Muscle of arm (tissue), 14 donors: ENCODE data around the gene OR3A1. TPM values are rescaled to one million over a fixed set of nuclear protein-coding genes. Genes with fewer than 3 reads are reported as not detected.
"Not testable (repeated sequence)": the region's sequence is repeated elsewhere in the genome, so short reads cannot be mapped to it uniquely, and the experiment has no call there.

Source experiments
- DNase-seq: peaks from one replicate; pipeline ENCODE4 v3.0.0-alpha.2; 2013
- long read RNA-seq, 11 donors: transcript quantifications; one replicate each; lab custom pipeline, GENCODE V29; 2026
- polyA plus RNA-seq, 12 donors: library from polyadenylated mRNA; unstranded; fragments of 120-200 nt; gene quantifications; one replicate each; pipeline ENCODE4 v1.2.1, GENCODE V29; 2013; ENCODE audit not compliant: insufficient read length in 12 of 12

Gene OR3A1, protein sequence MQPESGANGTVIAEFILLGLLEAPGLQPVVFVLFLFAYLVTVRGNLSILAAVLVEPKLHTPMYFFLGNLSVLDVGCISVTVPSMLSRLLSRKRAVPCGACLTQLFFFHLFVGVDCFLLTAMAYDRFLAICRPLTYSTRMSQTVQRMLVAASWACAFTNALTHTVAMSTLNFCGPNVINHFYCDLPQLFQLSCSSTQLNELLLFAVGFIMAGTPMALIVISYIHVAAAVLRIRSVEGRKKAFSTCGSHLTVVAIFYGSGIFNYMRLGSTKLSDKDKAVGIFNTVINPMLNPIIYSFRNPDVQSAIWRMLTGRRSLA
- under 1 TPM in 2 of 12 donors, not detected in 10; 0.12 to 0.23 TPM for polyA plus RNA-seq
- long read RNA-seq, donor 1: 0 reads
- long read RNA-seq, donor 2: 0 reads
- long read RNA-seq, donor 3: 0 reads
- long read RNA-seq, donor 4: 0 reads
- long read RNA-seq, donor 5: 0 reads
- long read RNA-seq, donor 6: 0 reads
- long read RNA-seq, donor 7: 0 reads
- long read RNA-seq, donor 8: 0 reads
- long read RNA-seq, donor 9: 0 reads
- long read RNA-seq, donor 10: 0 reads
- long read RNA-seq, donor 11: 0 reads

DNA sequence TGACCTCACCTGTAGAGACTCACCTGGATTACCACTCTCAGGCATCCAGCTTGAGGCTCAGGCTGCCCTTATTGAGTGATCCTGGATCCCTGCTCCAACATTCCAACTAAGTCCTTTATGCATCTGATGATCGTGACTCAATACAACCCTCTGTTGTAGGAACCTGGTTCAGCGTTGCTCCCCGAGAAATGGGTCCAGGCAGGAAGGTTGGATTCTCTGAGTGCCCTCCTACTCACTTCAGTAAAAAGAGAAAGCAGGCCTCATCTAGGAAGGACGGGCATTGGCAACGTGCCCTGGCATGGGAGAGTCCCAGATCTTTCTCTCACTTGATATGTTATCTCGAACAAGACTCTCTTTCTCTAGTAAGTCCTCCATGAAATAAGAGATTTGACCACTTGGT, at the start of gene OR3A1:
Gene OR3A1, minus strand, starts transcription at position 101 of the 400 bp plus-strand sequence. CDS start 5,778 bp downstream, outside the sequence.
- no peak for DNase-seq

DNA sequence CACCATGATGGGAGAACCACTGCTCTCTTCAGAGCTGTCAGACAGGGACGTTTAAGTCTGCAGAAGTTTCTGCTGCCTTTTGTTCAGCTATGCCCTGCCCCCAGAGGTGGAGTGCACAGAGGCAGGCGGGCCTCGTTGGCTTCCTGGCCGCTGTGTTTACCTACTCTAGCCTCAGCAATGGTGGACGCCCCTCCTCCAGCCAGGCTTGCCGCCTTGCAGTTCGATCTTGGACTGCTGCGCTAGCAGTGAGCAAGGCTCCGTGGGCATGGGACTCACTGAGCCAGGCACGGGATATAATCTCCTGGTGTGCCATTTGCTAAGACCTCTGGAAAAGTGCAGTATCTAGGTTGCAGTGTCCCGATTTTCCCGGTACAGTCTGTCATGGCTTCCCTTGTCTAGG, 44.6 kb upstream of the OR3A1 start:
- DNase-seq: not testable (repeated sequence)

DNA sequence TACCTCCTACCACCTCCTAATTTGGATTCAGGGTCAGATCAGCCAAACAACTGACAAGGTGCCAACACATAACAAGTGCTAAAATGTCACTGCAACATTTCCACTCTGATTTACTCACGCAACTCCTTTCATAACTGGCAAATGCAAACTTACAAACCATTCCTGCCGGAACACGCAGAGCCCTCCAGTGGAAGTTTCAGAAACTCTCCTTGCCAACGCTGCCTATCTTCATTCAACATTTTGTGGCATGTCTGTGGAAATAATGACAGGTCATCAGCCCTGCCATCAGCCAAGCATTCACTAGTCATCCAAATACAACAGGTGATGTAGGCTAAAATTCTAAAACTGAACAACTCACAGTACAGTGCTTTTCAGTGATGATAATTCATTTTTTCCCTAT, 37.7 kb upstream of the OR3A1 start:
- DNase-seq: no peak

DNA sequence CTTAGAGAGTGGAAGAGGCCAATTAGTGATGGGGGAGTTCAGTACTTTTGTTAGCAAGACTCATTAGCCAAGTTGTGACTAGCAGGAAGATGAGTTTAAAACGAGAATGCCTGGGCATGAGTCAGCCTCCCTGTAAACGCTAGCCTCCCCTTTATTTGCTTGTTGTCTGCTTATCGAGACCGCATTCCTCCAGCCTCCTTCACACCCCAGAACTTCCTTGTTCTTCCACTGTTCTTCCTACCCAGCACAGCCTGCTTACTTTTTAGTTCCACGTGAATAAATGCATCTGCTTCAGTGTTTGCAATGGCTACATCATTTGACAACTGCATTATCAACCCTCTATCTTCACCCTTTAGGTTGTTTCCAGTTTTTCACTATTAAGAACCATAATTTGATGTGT, 20.2 kb upstream of the OR3A1 start:
- DNase-seq: no peak

DNA sequence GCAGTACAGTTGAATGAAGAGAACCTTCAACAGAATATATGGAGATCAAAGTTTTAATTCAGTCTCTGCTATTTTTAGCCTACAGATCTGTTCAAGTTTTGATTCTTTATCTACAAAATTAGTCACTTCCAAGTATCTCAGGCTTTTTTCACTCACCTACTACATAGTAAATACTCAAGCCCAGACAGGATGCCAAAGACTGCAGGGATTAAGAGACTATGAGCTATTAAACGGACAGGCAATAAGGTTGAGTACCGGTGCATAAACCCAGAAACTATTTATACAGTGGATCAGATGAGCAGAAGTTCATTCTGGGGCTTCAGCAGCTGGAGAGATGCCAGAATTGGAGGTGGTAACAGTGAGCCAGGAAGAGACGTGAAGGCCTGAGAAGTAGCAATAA, 18.7 kb upstream of the OR3A1 start:
- DNase-seq: no peak

DNA sequence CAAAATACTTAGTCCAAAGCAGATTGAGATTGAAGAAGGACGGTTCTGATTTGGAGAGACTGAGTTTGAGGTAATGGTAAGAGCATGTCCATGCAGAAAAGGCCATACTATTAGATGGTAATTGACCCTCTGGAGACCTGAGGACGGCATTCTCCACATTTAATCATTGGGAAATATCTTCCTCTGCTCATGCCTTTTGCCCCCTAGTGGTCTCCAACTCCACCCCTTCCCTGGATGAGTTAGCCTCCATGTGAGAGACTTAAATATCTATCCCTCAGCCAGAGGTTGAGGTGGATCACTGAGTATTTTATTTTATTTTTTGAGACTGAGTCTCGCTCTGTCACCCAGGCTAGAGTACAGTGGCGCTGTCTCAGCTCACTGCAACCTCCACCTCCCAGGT, 10.4 kb upstream of the OR3A1 start:
- DNase-seq: no peak

DNA sequence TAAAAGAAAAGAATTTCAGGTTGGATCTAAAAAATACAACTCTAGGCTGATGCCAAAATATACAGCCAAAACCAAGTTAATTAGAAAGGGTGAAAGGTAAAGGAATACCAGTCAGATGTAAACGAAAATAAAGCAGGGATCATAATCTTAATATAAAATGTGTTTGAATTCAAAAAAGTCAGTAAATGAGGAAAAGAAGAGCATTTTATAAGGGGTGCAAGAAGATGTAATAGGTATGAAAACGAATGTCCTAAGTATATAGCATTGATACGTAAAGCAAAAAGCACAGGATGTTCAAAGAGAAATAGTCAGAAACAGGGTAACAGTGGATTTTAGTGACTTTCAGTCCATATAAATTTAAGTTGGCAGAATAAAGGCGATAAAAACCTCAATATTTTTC, 2.5 kb downstream of the OR3A1 start:
- DNase-seq: no peak

DNA sequence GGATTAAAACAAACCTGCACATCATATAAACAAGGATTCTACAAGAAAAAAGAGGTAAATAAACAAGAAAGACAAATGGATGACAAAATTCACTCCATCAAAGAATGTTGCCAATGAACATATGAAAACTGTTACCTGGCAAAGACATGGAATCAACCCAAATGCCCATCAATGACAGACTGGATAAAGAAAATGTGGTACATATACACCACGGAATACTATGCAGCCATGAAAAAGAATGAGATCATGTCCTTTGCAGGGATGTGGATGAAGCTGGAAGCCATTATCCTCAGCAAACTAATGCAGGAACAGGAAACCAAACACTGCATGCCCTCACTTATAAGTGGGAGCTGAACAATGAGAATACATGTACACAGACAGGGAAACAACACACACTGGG, 4.6 kb downstream of the OR3A1 start:
- DNase-seq: not testable (repeated sequence)

DNA sequence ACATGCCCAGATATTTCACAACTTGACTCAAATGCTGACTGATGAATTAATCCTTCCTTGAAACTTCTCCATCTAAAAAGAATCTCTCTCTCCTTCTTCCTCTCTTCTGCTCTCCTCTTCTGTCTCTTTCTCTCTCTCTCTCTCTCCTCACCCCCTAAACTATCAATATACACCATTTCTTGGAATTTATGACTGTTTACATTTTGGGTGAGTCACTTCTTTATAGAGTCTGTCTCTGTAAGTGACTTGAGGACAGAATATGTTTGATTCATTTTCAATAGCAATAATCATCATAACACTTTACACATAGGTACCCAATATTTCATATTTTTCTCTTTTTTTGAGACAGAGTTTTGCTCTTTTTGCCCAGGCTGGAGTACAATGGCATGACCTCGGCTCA, 15.3 kb downstream of the OR3A1 start:
- no peak for DNase-seq

DNA sequence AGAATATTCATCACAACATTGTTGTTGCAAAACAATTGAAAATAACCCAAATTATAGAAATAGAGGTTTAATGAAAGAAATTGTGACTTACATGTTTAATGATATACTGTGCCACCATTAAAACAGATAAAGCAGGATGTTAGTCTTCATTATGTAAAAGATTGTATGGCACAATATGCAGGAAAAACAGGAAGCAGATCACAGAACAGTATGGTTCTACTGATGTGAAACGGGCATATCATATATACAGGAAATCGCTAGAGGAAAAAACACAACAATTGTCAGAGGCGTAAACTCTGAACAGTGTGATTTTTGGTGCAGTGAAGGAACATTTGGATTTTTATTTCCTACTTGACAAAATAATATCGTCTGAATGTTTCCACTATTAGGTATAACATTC, 22.0 kb downstream of the OR3A1 start:
- no peak for DNase-seq

DNA sequence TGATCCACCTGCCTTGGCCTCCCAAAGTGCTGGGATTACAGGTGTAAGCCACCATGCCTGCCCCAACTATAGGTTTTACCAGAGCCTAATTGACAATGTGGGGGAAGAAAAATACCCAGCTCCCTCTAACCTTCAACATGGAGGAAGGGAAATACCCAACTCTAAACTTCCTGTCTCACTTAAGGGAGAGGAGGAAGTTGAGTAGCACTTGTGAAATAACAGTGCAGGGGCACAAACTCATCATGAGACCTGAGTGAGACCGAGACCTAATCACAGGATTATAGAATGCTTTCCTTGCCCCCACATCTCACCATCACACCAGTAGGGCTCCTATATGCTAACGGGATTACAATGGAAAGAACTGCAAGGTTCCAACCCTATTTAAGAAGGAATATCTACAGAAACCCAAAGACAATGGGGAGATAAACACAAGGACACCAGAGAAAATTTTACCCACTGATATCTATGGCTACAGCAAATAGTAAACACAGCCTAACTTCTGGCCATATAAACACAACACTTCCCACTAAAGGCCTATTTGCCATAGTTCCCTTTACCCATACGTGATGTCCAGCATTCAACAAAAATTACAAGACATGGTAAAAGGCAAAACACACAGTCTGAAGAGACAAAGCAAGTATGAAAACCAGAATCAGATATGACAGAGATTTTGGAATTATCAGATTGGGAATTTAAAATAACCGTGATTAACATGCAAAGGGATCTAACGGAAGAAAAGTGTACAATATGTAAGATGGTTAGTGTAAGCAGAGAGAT, 26.9 kb downstream of the OR3A1 start:
- DNase-seq: no peak

DNA sequence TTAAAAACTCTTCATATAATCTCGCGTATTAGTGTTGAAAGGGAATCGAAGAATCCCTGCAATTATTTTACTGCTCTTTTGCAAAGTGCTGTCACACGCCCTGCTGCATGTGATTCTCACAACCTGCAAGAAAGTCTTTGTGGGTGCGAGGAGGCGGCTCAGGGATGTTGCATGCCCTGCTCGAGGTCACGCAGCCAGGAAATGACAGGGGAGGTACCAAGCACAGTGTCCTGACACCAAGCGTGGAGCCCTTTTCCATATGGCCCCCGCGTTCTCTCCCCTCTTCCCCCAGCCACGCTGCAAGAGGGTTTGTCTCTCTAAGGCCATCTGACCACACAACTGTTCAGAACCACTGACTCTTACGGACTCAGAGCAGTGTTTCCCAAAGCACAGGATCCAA, 37.6 kb downstream of the OR3A1 start:
- no peak for DNase-seq

DNA sequence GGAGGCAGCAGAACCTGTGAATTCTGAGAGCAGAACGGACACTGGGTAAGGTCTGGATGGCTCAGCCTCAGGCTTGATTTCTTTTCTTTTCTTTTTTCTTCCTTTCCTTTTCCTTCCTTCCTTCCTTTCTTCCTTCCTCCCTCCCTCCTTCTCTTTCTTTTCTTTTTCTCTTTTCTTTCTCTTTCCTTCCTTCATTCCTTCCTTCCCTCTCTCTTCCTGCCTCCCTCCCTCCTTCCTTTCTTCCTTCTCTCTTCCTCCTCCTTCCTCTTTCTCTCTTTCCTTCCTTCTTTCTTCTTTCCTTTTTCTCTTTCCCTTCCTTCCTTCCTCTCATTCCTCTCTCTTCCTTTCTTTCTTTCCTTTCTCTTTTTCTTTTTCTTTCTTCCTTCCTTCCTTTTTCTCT, 38.0 kb downstream of the OR3A1 start:
- no peak for DNase-seq

DNA sequence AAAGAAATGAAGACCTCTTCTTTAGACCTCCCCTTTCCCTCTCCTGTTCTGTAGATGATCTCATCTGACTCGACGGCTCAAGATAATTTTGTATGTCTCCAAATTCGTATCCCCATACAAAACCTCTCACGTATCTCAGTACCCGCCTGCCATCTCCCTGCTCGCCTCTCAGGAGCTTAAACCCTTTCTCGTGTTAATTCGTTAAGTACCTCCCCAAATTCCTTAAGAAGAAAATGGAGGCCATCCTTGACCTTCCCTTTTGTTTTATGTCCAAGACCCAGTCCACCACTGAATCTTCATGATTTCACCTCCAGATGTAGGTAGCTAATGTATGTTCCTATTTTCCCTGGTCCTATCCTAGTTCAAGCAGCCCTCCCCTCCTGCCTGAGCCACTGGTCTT, 41.6 kb downstream of the OR3A1 start:
- DNase-seq: no peak

DNA sequence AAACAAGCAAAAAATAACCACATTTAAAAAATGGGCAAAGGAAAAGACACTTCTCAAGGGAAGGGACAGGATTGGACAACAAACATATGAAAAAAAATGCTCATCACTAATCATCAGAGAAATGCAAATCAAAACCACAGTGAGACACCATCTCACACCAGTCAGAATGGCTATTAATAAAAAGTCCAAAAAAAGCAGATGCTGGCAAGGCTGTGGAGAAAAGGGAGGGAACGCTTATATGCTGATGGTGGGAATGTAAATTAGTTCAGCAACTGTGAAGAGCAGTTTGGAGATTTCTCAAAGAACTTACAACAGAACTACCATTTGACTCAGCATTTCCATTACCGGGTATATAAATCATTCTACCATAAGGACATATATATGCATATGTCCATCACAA, 49.1 kb downstream of the OR3A1 start:
- DNase-seq: not testable (repeated sequence)

DNA sequence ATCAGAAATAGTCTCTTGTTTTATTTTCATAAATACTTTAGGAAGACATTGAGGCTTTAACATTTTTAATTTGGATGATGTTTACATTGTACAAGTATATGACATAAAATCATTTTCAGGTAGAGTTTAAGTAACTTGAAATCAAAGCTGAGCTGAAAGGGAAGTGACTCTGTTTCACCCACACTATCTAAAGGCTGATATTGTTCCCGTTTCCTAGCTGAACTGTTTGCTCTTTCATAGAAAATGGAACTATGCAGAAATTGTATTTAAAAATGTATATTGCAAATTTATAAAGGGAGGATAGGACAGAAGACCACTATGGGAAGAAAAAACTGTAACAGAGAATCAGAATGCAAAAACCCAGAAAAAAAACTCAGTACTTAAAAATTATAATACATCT, 53.3 kb downstream of the OR3A1 start:
- not testable (repeated sequence) for DNase-seq

DNA sequence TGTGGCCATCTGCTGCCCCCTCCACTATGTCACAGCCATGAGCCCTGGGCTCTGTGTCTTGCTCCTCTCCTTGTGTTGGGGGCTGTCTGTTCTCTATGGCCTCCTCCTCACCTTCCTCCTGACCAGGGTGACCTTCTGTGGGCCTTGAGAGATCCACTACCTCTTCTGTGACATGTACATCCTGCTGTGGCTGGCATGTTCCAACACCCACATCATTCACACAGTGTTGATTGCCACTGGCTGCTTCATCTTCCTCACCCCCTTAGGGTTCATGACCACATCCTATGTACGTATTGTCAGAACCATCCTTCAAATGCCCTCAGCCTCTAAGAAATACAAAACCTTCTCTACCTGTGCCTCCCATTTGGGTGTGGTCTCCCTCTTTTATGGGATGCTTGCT, 57.1 kb downstream of the OR3A1 start:
- DNase-seq: not testable (repeated sequence)

Other genes starting within 250 kb of the OR3A1 start
- gene OR1D5, start 234.8 kb downstream of the OR3A1 start, polyA plus RNA-seq: not detected
- gene OR1D2, start 193.9 kb downstream of the OR3A1 start, polyA plus RNA-seq: under 1 TPM in 1 of 12 donors, not detected in 11; 0.05 TPM
- not detected for gene OR1G1, start 170.8 kb downstream of the OR3A1 start, polyA plus RNA-seq
- not detected for gene OR1A2, start 100.8 kb downstream of the OR3A1 start, polyA plus RNA-seq
- gene OR1A1, start 90.7 kb downstream of the OR3A1 start, polyA plus RNA-seq: under 1 TPM in 1 of 12 donors, not detected in 11; 0.05 TPM
- gene OR3A2, start 87.9 kb upstream of the OR3A1 start, polyA plus RNA-seq: 1 to 10 TPM in 2 of 12 donors, under 1 TPM in 6, not detected in 4; 0.11 to 2.0 (median 0.36) TPM
- under 1 TPM in 3 of 12 donors, not detected in 9; 0.13 to 0.15 (median 0.15) TPM for gene OR1E1, start 100.0 kb upstream of the OR3A1 start, polyA plus RNA-seq
- under 1 TPM in 3 of 12 donors, not detected in 9; 0.12 to 0.18 (median 0.13) TPM for gene OR3A3, start 113.0 kb upstream of the OR3A1 start, polyA plus RNA-seq
- gene OR1E2, start 135.5 kb upstream of the OR3A1 start, polyA plus RNA-seq: not detected
- 1 to 10 TPM in 1 of 12 donors, under 1 TPM in 7, not detected in 4; 0.13 to 1.9 (median 0.60) TPM for gene SPATA22, start 173.5 kb upstream of the OR3A1 start, polyA plus RNA-seq
- gene ASPA, start 177.6 kb upstream of the OR3A1 start, polyA plus RNA-seq: 1 to 10 TPM in 11 of 12 donors, not detected in 1; 1.6 to 7.9 (median 4.4) TPM